ENCODE results near the gene MBLAC2.

DNA sequence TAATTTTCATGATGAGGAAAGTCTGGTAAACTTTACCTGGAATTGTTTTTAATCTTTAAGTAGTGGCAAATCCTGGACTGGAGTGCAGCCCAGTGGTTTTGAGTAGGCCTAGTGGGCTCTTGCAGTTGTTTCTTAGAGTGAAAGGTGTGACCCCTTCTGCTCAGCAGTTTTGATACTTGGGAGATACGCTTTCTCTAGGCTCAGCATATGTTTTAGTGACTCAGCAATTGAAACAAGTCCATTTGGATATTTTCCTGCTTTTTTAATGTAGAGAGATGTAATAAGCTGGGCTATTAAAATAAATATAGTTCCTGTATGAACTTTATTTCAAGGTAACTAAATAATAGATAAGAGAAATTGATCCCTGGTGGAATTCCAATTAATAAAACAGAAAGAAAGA is 6.1 kb upstream of the MBLAC2 start:
- TF ChIP-seq SP1 (IDR thresholded peaks at IDR 0.05; ENCODE audit: low read depth): no peak
- TF ChIP-seq YY1 (IDR thresholded peaks at IDR 0.05; ENCODE audit: extremely low read depth, insufficient replicate concordance, low read depth, low read length): no peak
- TF ChIP-seq POLR2A (IDR thresholded peaks at IDR 0.05; ENCODE audit: borderline replicate concordance, extremely low read depth, insufficient read depth, insufficient read length): no peak
